H1 (cell line): ENCODE data around the gene UEVLD. TPM values are rescaled to one million over a fixed set of nuclear protein-coding genes. Genes with fewer than 3 reads are reported as not detected.

Experiments
- CTCF ChIA-PET: fragments of 300-600 bp; sonication (Branson Sonifier 250); formaldehyde crosslinking; loops from one replicate; lab custom pipeline; 2021; ENCODE audit not compliant: partially characterized antibody; lab: Charles Lee
- POLR2A ChIA-PET: fragments of 300-600 bp; sonication (Branson Sonifier 250); formaldehyde crosslinking; loops from one replicate; lab custom pipeline; 2021; ENCODE audit warnings: inconsistent platforms; ENCODE audit not compliant: partially characterized antibody; lab: Charles Lee
- DNase-seq, 2 experiments: peaks; one replicate each; pipeline versions ENCODE4 v3.0.0 to v3.0.0-alpha.2; 2010 to 2022; ENCODE audit warnings: low spot score in 2 of 2, low read depth in 1 of 2, mixed read lengths in 1 of 2
- FAIRE-seq: peaks from 2 replicates; lab custom pipeline; 2011; peaks lifted over from hg19 to GRCh38; lab: Jason Lieb, UNC
- H2AFZ ChIP-seq: 2 replicates; pipeline ENCODE4 v1.8.1; 2012; ENCODE audit warnings: low read length, inconsistent platforms
- H2AK5ac ChIP-seq: 2 replicates; pipeline ENCODE4 v1.6.1; 2013; ENCODE audit warnings: low read depth, low read length
- H2BK120ac ChIP-seq: replicated peaks from 2 replicates; pipeline ENCODE3; 2013; ENCODE audit warnings: low read depth, low read length, inconsistent platforms
- H2BK12ac ChIP-seq: 2 replicates; pipeline ENCODE4 v1.6.1; 2013; ENCODE audit warnings: low read depth, low read length
- H2BK15ac ChIP-seq: 2 replicates; pipeline ENCODE4 v1.6.1; 2013; ENCODE audit warnings: low read length
- H2BK20ac ChIP-seq: 2 replicates; pipeline ENCODE4 v1.6.1; 2013; ENCODE audit warnings: low read length
- H2BK5ac ChIP-seq: 2 replicates; pipeline ENCODE4 v1.6.1; 2013; ENCODE audit warnings: low read depth, low read length
- H3K14ac ChIP-seq: 2 replicates; pipeline ENCODE4 v1.6.1; 2013; ENCODE audit warnings: inconsistent platforms; ENCODE audit not compliant: insufficient read length
- H3K18ac ChIP-seq: 2 replicates; pipeline ENCODE4 v1.6.1; 2013; ENCODE audit warnings: low read length; ENCODE audit errors: extremely low read depth
- H3K23ac ChIP-seq: 2 replicates; pipeline ENCODE4 v1.6.1; 2013; ENCODE audit warnings: inconsistent platforms; ENCODE audit not compliant: insufficient read length
- H3K23me2 ChIP-seq: 2 replicates; pipeline ENCODE4 v1.6.1; 2013; ENCODE audit warnings: low read depth, low read length
- H3K27ac ChIP-seq: 2 replicates; pipeline ENCODE4 v1.6.1; 2011; ENCODE audit warnings: low read depth, low read length, inconsistent platforms
- H3K27me3 ChIP-seq, 4 experiments: replicated peaks in 1 of 4; 1 replicate in 1 of 4; 2 replicates in 3 of 4; pipeline versions ENCODE4 v1.6.1 to v1.8.1; 2011 to 2013; ENCODE audit warnings: low read length in 3 of 4, mild to moderate bottlenecking in 3 of 4, inconsistent platforms in 2 of 4, mixed read lengths in 2 of 4, moderate library complexity in 1 of 4; ENCODE audit not compliant: control insufficient read depth in 3 of 4, insufficient read depth in 3 of 4; ENCODE audit errors: extremely low read depth in 1 of 4
- H3K36me3 ChIP-seq, 4 experiments: 2 replicates each; pipeline versions ENCODE4 v1.6.1 to v1.8.1; 2011 to 2013; ENCODE audit warnings: mild to moderate bottlenecking in 4 of 4, low read length in 3 of 4, moderate library complexity in 2 of 4, control low read depth in 1 of 4, inconsistent platforms in 1 of 4; ENCODE audit not compliant: insufficient read depth in 4 of 4, control insufficient read depth in 2 of 4
- H3K4ac ChIP-seq: replicated peaks from 2 replicates; pipeline ENCODE3; 2013; ENCODE audit warnings: low read length, low read depth, mixed read lengths, inconsistent platforms; ENCODE audit not compliant: insufficient read length
- H3K4me1 ChIP-seq, 4 experiments: replicated peaks in 1 of 4; 1 replicate in 1 of 4; 2 replicates in 3 of 4; pipeline versions ENCODE4 v1.6.1 to v1.8.1; 2011 to 2013; ENCODE audit warnings: low read length in 3 of 4, inconsistent platforms in 2 of 4, mixed read lengths in 1 of 4; ENCODE audit not compliant: insufficient read depth in 4 of 4, control insufficient read depth in 3 of 4
- H3K4me2 ChIP-seq, 2 experiments: 2 replicates each; pipeline versions ENCODE4 v1.6.1 to v1.8.1; 2011 to 2013; ENCODE audit warnings: low read depth in 2 of 2, low read length in 2 of 2, control low read depth in 1 of 2, inconsistent platforms in 1 of 2, mild to moderate bottlenecking in 1 of 2; ENCODE audit not compliant: insufficient read depth in 1 of 2
- H3K4me3 ChIP-seq, 4 experiments: fragments of 200-600, 300-600 bp in 1 of 4; sonication (generic), shearing (Covaris generic), sonication (Bioruptor Twin) in 1 of 4; 2 replicates each; pipeline versions ENCODE4 v1.5.1 to v1.8.1; 2011 to 2016; ENCODE audit warnings: low read length in 4 of 4, low read depth in 3 of 4, control low read depth in 2 of 4, inconsistent platforms in 2 of 4, mild to moderate bottlenecking in 2 of 4, mixed read lengths in 1 of 4, moderate library complexity in 1 of 4; ENCODE audit not compliant: insufficient read depth in 2 of 4; ENCODE audit errors: extremely low read depth in 1 of 4
- H3K56ac ChIP-seq: replicated peaks from 2 replicates; pipeline ENCODE3; 2013; ENCODE audit warnings: low read depth, mild to moderate bottlenecking, mixed read lengths, low read length, inconsistent platforms; ENCODE audit not compliant: insufficient read length
- H3K79me1 ChIP-seq: 2 replicates; pipeline ENCODE4 v1.6.1; 2013; ENCODE audit warnings: low read depth, low read length, control low read depth
- H3K79me2 ChIP-seq, 2 experiments: 2 replicates each; pipeline versions ENCODE4 v1.6.1 to v1.8.1; 2012 to 2013; ENCODE audit warnings: low read length in 2 of 2, mild to moderate bottlenecking in 2 of 2, inconsistent platforms in 1 of 2; ENCODE audit not compliant: insufficient read depth in 2 of 2, control insufficient read depth in 1 of 2
- H3K9ac ChIP-seq, 4 experiments: replicated peaks in 1 of 4; 1 replicate in 1 of 4; 2 replicates in 3 of 4; pipeline versions ENCODE4 v1.6.1 to v1.8.1; 2011 to 2013; ENCODE audit warnings: low read depth in 3 of 4, low read length in 3 of 4, control low read depth in 2 of 4, mild to moderate bottlenecking in 2 of 4, moderate library complexity in 2 of 4, inconsistent platforms in 1 of 4; ENCODE audit errors: extremely low read depth in 1 of 4
- H3K9me3 ChIP-seq, 2 experiments: 2 replicates each; pipeline versions ENCODE4 v1.6.1 to v1.8.1; 2012 to 2013; ENCODE audit warnings: mild to moderate bottlenecking in 2 of 2, moderate library complexity in 2 of 2, control low read depth in 1 of 2, inconsistent platforms in 1 of 2, low read depth in 1 of 2, low read length in 1 of 2, mixed read lengths in 1 of 2; ENCODE audit not compliant: insufficient read depth in 2 of 2
- H4K20me1 ChIP-seq, 2 experiments: replicated peaks in 1 of 2; 2 replicates each; pipeline versions ENCODE3 to v1.8.1; 2011 to 2013; ENCODE audit warnings: inconsistent platforms in 2 of 2, low read length in 2 of 2, mild to moderate bottlenecking in 1 of 2; ENCODE audit not compliant: insufficient read depth in 2 of 2, control insufficient read depth in 1 of 2
- H4K5ac ChIP-seq: 2 replicates; pipeline ENCODE4 v1.6.1; 2013; ENCODE audit warnings: low read length, low read depth, mixed read lengths, inconsistent platforms; ENCODE audit not compliant: insufficient read length
- H4K8ac ChIP-seq: 2 replicates; pipeline ENCODE4 v1.8.0; 2013; ENCODE audit warnings: mild to moderate bottlenecking, moderate library complexity, low read length, inconsistent platforms; ENCODE audit not compliant: insufficient read depth; ENCODE audit errors: extremely low read depth
- H4K91ac ChIP-seq: replicated peaks from 2 replicates; pipeline ENCODE3; 2013; ENCODE audit warnings: low read length, mixed read lengths, inconsistent platforms; ENCODE audit not compliant: insufficient read length
- CEBPB ChIP-seq: IDR thresholded peaks from 2 replicates; pipeline ENCODE4 v1.6.1; 2012; ENCODE audit warnings: low read depth, low read length
- EZH2 ChIP-seq: fragments of 200-600 bp; sonication (generic); IDR thresholded peaks from 2 replicates; pipeline ENCODE4 v1.7.1; 2012; ENCODE audit warnings: low read depth, mild to moderate bottlenecking, moderate library complexity, low read length, inconsistent platforms; ENCODE audit not compliant: severe bottlenecking
- KDM1A ChIP-seq: fragments of 200-600, 300-600 bp; sonication (generic); IDR thresholded peaks from 2 replicates; pipeline ENCODE4 v1.7.1; 2016; ENCODE audit warnings: mild to moderate bottlenecking, low read length, borderline replicate concordance
- MAFK ChIP-seq: IDR thresholded peaks from 2 replicates; pipeline ENCODE4 v1.6.1; 2012; ENCODE audit warnings: low read depth, mild to moderate bottlenecking, improper control_type of control experiment, low read length
- SUZ12 ChIP-seq: fragments of 200-600 bp; sonication (generic); IDR thresholded peaks from 2 replicates; pipeline ENCODE4 v1.6.1; 2012; ENCODE audit warnings: mild to moderate bottlenecking, inconsistent platforms, low read length, moderate library complexity, mixed read lengths
- WGBS, 2 experiments: shearing (Covaris generic) in 1 of 2; methylation state at CpG; one replicate each; pipeline versions ENCODE4 v1.1.6 to v1.1.7; 2013 to 2015; ENCODE audit warnings: low lambda C conversion rate in 2 of 2, mixed read lengths in 2 of 2, inconsistent platforms in 1 of 2, low coverage in 1 of 2, missing lambda C conversion rate in 1 of 2; ENCODE audit not compliant: insufficient replicate concordance in 2 of 2, insufficient coverage in 1 of 2, insufficient read length in 1 of 2; ENCODE audit errors: extremely low coverage in 1 of 2, missing lambda C conversion rate in 1 of 2; 5-methylcytosine and 5-hydroxymethylcytosine counted together
- polyA plus RNA-seq, 7 experiments: library from polyadenylated mRNA; depleted of rRNA in 3 of 7; stranded (reverse) in 5 of 7; unstranded in 2 of 7; fragments of >200 nt in 5 of 7; fragments of 200-250 nt in 2 of 7; gene quantifications; 1 replicate in 5 of 7; 2 replicates in 1 of 7; 4 replicates in 1 of 7; pipeline versions ENCODE4 v1.2.1 to v1.2.3, GENCODE V29; 2011 to 2013; ENCODE audit warnings: missing spikeins in 2 of 7, mixed read lengths in 2 of 7
- total RNA-seq: library from RNA; stranded (reverse); fragmentation: NEBNext Ultra II Directional; extraction: Animal tissue kit (Norgen Biotek cat#: 25700); gene quantifications from 2 replicates; pipeline ENCODE4 v1.2.1, GENCODE V29; 2021

The UEVLD gene
- total and polyA plus RNA-seq, 2 of the 8 experiments (the other 6 are each of a cell fraction or from before 2014, with no cell fraction given) = 4.1 to 7.3 TPM

DNA sequence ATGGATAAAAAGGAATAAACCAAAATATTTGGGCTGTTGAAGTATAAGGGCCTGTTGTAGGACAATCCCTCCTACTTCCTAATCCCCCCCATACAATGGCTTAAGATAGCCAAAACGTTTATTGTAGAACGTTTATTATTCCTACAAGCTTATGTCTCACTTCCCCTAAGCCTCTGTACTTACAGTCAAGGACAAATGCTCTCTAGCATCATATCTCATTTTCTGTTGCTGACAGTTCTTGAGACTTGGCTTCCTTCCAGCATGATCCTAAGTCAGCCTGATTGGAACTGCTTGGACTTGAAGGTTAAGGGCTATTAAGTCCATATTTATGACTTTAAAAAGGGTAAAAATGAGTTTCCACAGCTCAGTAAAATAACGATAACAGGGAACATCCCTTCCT is 19.8 kb upstream of the UEVLD start:
- ChIA-PET POLR2A (no interaction called here), CTCF (no interaction called here)
- H2BK12ac ChIP-seq = no peak overlapping the region
- no peak overlapping the region for H2BK120ac ChIP-seq
- no peak overlapping the region for H3K18ac ChIP-seq
- no peak overlapping the region for H3K9ac ChIP-seq
- H4K20me1 ChIP-seq = peaks cover 0 to 2% of the 10 kb centered on the region in 2 experiments
- FAIRE-seq (no peak), DNase-seq (no peak)
- WGBS, 2 experiments = 91% methylated on average over 3 of the region's 3 CpGs; no CpG with 5 or more reads in 1 of the 2 experiments
- H2AFZ ChIP-seq = no peak overlapping the region
- H3K79me2 ChIP-seq = no peaks in the 10 kb centered on the region
- no peak overlapping the region for H3K14ac ChIP-seq
- H3K79me1 ChIP-seq = no peaks in the 10 kb centered on the region
- H3K23ac ChIP-seq = no peak overlapping the region
- no peak overlapping the region for H3K56ac ChIP-seq
- no peaks in the 10 kb centered on the region for H3K23me2 ChIP-seq
- H3K4me3 ChIP-seq = no peak overlapping the region
- H4K91ac ChIP-seq = no peak overlapping the region
- no peaks in the 10 kb centered on the region for H3K4me1 ChIP-seq
- H3K36me3 ChIP-seq = peaks cover 0 to 32% (median 11%) of the 10 kb centered on the region in 4 experiments; a peak in 6 of 8 replicates
- H2AK5ac ChIP-seq = no peak overlapping the region
- no peak overlapping the region for H2BK15ac ChIP-seq
- no peak overlapping the region for H4K5ac ChIP-seq
- no peak overlapping the region for H4K8ac ChIP-seq
- H3K27ac ChIP-seq = no peak overlapping the region
- no peaks in the 10 kb centered on the region for H3K9me3 ChIP-seq
- no peak overlapping the region for H3K4me2 ChIP-seq
- no peak overlapping the region for H2BK5ac ChIP-seq
- no peak overlapping the region for H3K4ac ChIP-seq
- H2BK20ac ChIP-seq = no peak overlapping the region
- no peaks in the 10 kb centered on the region for H3K27me3 ChIP-seq
- TF ChIP-seq MAFK (no peak), EZH2 (no peak), SUZ12 (no peak), CEBPB (no peak), KDM1A (no peak)
